Thoracic aorta (tissue), 2 donors: ENCODE data around the gene SLC8A2. TPM values are rescaled to one million over a fixed set of nuclear protein-coding genes. Genes with fewer than 3 reads are reported as not detected.

Source experiments
- ATAC-seq: fragments of 150-250 bp; one replicate; pipeline ENCODE4 v1.8.0; 2017; ENCODE audit warnings: low read depth; ENCODE audit not compliant: insufficient number of reproducible peaks, low FRiP score
- DNase-seq: peaks from one replicate; pipeline ENCODE4 v3.0.0-alpha.2; 2020; ENCODE audit warnings: low spot score
- H3K27ac ChIP-seq, 2 donors: fragments of 200-600 bp; sonication (generic); 1 replicate in 1 of 2; 2 replicates in 1 of 2; pipeline ENCODE4 v1.5.1; 2016; ENCODE audit warnings: mild to moderate bottlenecking in 2 of 2, moderate library complexity in 2 of 2
- H3K27me3 ChIP-seq: fragments of 200-600 bp; sonication (generic); replicated peaks from 2 replicates; pipeline ENCODE4 v1.6.0; 2016; ENCODE audit warnings: mild to moderate bottlenecking; ENCODE audit not compliant: insufficient read depth
- H3K36me3 ChIP-seq: fragments of 200-600 bp; sonication (generic); one replicate; pipeline ENCODE4 v1.5.1; 2016
- H3K4me1 ChIP-seq, 2 donors: fragments of 200-600 bp; sonication (generic); 1 replicate in 1 of 2; 2 replicates in 1 of 2; pipeline versions ENCODE4 v1.5.1 to v1.6.0; 2016; ENCODE audit warnings: low read depth in 2 of 2, mild to moderate bottlenecking in 1 of 2; ENCODE audit not compliant: control insufficient read depth in 1 of 2
- H3K4me3 ChIP-seq: fragments of 200-600 bp; sonication (generic); 2 replicates; pipeline ENCODE4 v1.5.1; 2016; ENCODE audit warnings: mild to moderate bottlenecking
- H3K9me3 ChIP-seq: fragments of 200-600 bp; sonication (generic); 2 replicates; pipeline ENCODE4 v1.5.1; 2016
- CTCF ChIP-seq: fragments of 200-600 bp; sonication (generic); IDR thresholded peaks from one replicate; pipeline ENCODE4 v1.5.1; 2019; ENCODE audit warnings: antibody characterized with exemption
- total RNA-seq, 2 donors: library from RNA; depleted of rRNA; stranded (reverse); fragments of >200 nt; gene quantifications; one replicate each; pipeline versions ENCODE4 v1.1.0 to v1.2.3, GENCODE V29; 2016

The SLC8A2 gene
- total RNA-seq, 2 donors from 2014 or later: 0.28 TPM; not detected in 1

GRCh38 chr19:47494211-47494547, 22.5 kb upstream of the SLC8A2 start:
- Histone ChIP-seq H3K27ac (no peak overlapping the region), H3K4me1 (no peaks in the 10 kb centered on the region), H3K4me3 (no peak overlapping the region), H3K27me3 (no peaks in the 10 kb centered on the region), H3K9me3 (no peaks in the 10 kb centered on the region), H3K36me3 (peaks cover 62% of the 10 kb centered on the region)
- no peak for ATAC-seq
- TF ChIP-seq CTCF: no peak
- no peak for DNase-seq

DNA sequence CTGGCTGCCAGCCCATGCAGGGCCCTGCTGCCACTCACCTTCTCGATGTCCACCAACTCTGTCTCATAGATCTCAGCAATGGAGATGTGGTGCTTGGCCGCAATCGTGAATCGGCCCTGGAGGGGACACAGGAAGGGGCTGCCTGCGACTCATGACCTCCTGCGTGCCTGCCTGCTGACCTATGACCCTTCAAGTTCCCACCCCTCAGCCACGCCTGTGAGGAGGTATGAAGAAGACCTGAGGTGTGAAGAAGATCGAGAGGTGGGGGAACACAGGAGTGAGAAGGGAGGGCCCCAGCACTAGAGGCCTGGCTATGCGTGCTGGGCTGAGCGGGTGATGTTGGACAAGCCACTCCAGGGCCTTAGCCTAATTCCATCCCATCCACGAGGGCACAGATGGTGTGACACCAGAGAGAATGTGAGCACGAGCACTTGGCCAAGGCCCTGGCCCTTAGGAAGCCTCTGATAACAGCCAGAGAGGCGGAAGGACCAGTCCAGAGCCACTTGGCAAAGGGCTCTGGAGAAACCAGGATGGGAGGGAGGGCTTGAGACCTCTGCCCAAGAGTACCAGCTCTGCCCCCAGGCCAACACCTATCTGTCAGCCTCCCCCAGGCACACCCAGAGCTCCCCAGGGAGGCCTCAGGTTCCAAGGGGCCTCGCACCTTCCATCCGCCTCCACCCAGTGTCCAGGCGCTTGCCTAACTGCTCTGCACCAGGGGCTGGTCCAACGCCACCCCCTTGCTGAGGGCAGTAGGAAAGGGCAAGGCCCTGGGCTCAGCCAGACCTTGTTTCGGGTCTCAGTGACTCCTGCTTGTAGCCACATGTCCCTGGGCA, 21.9 kb upstream of the SLC8A2 start:
- no peak for TF ChIP-seq CTCF
- H3K27me3 ChIP-seq: no peaks in the 10 kb centered on the region
- no peaks in the 10 kb centered on the region for H3K4me1 ChIP-seq
- ATAC-seq: no peak
- H3K36me3 ChIP-seq: peaks cover 56% of the 10 kb centered on the region
- no peaks in the 10 kb centered on the region for H3K9me3 ChIP-seq
- no peak overlapping the region for H3K4me3 ChIP-seq
- H3K27ac ChIP-seq: no peak overlapping the region
- no peak for DNase-seq

- ATAC-seq: no peak
- H3K27me3 ChIP-seq: no peaks in the 10 kb centered on the region
- DNase-seq: no peak
- no peak overlapping the region for H3K4me3 ChIP-seq
- no peak overlapping the region for H3K27ac ChIP-seq
- H3K4me1 ChIP-seq: no peaks in the 10 kb centered on the region
- no peak for TF ChIP-seq CTCF
- H3K9me3 ChIP-seq: no peaks in the 10 kb centered on the region
- H3K36me3 ChIP-seq: peaks cover 57% of the 10 kb centered on the region
Measured at GRCh38 chr19:47492571-47493377, 21.1 kb upstream of the SLC8A2 start.

DNA sequence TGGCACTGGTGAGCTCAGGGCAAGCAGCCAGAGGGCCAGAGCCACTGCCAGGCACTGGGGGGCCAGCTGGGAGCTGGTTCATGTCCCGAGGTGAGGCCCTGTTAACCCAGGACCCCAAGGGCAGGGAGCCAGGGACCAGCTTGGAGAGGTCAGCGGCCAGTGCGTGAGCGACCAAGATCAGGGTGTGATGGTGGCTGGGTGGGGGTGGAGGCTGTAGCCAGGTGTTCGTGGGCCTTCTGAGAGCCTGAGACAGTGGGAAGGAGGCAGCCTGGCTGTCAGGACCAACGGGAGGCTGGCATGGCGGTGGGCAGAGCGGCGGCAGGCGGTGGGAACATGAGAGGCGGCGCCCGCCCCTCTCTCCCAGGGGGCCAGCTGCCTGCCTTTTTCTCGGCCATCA, 20.4 kb upstream of the SLC8A2 start:
- Histone ChIP-seq H3K27me3 (no peaks in the 10 kb centered on the region), H3K9me3 (no peaks in the 10 kb centered on the region), H3K4me1 (no peaks in the 10 kb centered on the region), H3K4me3 (no peak overlapping the region), H3K27ac (no peak overlapping the region), H3K36me3 (peaks cover 52% of the 10 kb centered on the region)
- no peak for TF ChIP-seq CTCF
- no peak for DNase-seq
- no peak for ATAC-seq

DNA sequence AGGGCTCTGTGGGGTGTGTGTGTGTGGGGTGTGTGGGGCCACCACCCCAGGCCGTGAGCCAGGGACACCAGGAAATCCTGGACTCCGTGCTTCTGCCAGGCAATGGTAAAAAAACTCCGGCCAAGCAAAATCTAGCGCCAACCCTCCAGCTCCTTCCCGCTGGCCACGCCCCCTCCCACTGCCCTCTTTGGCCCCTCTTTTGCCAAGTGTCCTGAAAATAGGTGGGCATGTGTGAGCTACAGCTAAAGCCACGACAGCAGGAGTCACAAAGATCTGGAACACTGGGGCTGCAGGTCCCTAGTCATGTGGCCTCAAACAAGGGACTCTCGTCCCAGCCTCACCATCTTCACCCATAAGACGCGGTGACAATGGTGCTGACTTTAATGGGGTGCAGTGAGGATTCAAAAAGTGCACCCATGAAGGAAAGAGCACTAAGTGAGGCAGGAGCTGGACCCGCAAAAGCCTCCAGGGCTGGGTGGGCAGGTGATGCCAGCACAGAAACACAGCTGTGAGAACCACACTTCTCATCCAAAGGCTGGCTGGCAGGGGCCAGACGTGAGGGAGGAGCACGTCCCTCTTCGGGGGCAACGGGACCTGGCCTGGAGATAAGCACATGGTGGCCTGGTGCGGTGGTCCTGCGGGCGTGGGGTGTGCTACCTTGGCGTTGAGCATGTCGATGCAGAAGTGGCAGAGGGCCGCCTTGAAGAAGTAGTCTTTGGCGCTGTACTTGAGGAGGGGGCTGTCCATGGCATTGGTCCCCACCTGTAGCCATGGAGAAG, 19.9 kb upstream of the SLC8A2 start:
- Histone ChIP-seq H3K27ac (no peak overlapping the region), H3K27me3 (no peaks in the 10 kb centered on the region), H3K36me3 (peaks cover 50% of the 10 kb centered on the region), H3K4me1 (no peaks in the 10 kb centered on the region), H3K9me3 (no peaks in the 10 kb centered on the region), H3K4me3 (no peak overlapping the region)
- TF ChIP-seq CTCF: no peak
- no peak for DNase-seq
- no peak for ATAC-seq
